ENCODE measurements around the gene ACSS1.

Gene ACSS1

GRCh38 chr20:25058051-25058846 lies at the start of gene ACSS1:
ACSS1 (minus strand) TSS chr20:25058139; CDS start chr20:25058102, 37 bp downstream.
- TF ChIP-seq, protein P1, sequence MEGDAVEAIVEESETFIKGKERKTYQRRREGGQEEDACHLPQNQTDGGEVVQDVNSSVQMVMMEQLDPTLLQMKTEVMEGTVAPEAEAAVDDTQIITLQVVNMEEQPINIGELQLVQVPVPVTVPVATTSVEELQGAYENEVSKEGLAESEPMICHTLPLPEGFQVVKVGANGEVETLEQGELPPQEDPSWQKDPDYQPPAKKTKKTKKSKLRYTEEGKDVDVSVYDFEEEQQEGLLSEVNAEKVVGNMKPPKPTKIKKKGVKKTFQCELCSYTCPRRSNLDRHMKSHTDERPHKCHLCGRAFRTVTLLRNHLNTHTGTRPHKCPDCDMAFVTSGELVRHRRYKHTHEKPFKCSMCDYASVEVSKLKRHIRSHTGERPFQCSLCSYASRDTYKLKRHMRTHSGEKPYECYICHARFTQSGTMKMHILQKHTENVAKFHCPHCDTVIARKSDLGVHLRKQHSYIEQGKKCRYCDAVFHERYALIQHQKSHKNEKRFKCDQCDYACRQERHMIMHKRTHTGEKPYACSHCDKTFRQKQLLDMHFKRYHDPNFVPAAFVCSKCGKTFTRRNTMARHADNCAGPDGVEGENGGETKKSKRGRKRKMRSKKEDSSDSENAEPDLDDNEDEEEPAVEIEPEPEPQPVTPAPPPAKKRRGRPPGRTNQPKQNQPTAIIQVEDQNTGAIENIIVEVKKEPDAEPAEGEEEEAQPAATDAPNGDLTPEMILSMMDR (conservative IDR thresholded peaks at IDR 0.05; ENCODE audit: low read depth, low read length), result no peak
- peak within 1 kb of the TSS; percentile 66 for H3K4me3 ChIP-seq (ENCODE audit: low read depth, low read length)
- peak; percentile 48 for DNase-seq (ENCODE audit: low read depth)

DNA sequence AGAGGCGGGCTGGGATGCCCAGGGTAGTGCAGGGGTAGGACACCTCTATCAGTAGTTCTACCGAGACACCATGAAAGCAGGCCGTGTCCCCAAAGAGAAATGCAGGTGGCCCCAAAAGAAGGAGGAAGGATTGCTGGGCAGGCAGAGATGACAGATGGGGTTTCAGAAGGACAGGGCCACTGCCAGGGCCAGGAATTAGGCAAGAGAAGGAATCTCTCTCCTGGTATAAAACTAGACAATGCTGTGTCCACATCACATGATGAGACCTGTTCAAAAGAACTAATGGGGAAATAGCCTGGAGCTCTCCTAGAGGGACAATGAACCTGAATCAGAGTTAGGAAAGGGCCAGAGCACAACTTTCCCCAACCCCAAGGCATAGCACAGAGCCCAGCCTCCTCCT lies 45.6 kb upstream of the ACSS1 start:
- TF ChIP-seq, protein P1 (conservative IDR thresholded peaks at IDR 0.05; ENCODE audit: low read depth, low read length), result no peak
- DNase-seq (ENCODE audit: low read depth), result no peak
- H3K4me3 ChIP-seq (ENCODE audit: low read depth, low read length), result no peak overlapping the region

DNA sequence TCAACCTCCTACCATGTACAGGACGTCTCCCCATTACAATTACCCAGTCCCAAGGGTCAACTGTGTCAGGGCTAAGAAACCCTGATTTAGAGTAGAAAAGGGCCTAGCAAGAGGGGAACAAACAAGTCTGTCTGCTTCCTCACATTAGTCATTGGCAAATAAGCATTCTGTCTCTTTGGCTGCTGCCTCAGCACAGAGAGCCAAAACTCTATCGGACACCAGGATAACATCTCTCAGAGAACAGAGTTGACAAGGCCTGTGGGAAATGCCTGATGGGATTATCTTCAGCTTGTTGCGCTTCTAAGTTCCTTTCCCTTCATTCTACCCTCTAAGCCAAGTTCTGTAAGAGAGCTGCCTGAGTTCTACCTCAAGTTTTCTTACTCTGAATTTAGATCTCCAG lies 43.0 kb upstream of the ACSS1 start:
- TF ChIP-seq, protein P1 (conservative IDR thresholded peaks at IDR 0.05; ENCODE audit: low read depth, low read length), result no peak
- DNase-seq (ENCODE audit: low read depth), result no peak
- H3K4me3 ChIP-seq (ENCODE audit: low read depth, low read length), result no peak overlapping the region

- TF ChIP-seq, protein P1 (conservative IDR thresholded peaks at IDR 0.05; ENCODE audit: low read depth, low read length), result no peak
- H3K4me3 ChIP-seq (ENCODE audit: low read depth, low read length), result no peak overlapping the region
- no peak for DNase-seq (ENCODE audit: low read depth)
Observed at GRCh38 chr20:25099601-25100140, 41.7 kb upstream of the ACSS1 start.

DNA sequence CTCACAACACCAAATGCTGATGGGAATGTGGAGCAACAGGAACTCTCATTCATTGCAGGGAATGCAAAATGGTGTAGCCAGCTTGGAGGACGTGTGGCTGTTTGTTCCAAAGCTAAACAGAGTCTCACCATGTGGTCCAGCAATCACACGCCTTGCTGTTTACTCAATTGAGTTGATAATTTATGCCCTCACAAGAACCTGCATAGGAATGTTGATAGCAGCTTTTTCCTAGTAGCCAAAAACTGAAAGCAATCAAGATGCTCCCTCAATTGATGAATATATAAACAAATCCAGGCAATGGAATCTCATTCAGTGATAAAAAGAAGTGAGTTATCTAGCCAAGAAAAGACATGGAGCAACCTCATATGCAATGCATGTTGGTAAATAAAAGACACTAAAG lies 39.6 kb upstream of the ACSS1 start:
- no peak overlapping the region for H3K4me3 ChIP-seq (ENCODE audit: low read depth, low read length)
- no peak for DNase-seq (ENCODE audit: low read depth)
- TF ChIP-seq, protein P1 (conservative IDR thresholded peaks at IDR 0.05; ENCODE audit: low read depth, low read length), result no peak

- TF ChIP-seq, protein P1 (conservative IDR thresholded peaks at IDR 0.05; ENCODE audit: low read depth, low read length), result no peak
- no peak overlapping the region for H3K4me3 ChIP-seq (ENCODE audit: low read depth, low read length)
- DNase-seq (ENCODE audit: low read depth), result no peak
Observed at GRCh38 chr20:25090492-25091429, 32.8 kb upstream of the ACSS1 start.

All from choroid plexus epithelial cell (primary cell).